ENCODE data around the gene EPHA5.

EPHA5 gene

DNA sequence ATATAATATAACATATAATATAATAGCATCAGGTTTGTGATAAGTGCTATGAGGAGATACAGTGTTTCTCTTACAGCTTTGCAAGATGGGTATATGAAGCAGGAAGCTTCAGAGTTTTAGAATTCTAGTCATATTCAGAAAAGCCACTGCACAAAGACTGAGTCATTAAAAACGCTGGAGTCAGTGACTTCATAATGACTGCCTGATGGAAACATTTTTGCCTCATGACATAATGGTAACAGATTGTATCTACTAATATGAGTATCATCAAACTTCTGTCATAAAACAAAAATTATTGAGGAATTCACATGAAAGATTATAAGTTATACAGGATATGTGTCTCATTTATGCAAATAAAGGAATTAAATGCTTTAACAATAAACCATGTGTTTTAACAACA, 46.8 kb downstream of the EPHA5 start:
- no peak for FAIRE-seq

DNA sequence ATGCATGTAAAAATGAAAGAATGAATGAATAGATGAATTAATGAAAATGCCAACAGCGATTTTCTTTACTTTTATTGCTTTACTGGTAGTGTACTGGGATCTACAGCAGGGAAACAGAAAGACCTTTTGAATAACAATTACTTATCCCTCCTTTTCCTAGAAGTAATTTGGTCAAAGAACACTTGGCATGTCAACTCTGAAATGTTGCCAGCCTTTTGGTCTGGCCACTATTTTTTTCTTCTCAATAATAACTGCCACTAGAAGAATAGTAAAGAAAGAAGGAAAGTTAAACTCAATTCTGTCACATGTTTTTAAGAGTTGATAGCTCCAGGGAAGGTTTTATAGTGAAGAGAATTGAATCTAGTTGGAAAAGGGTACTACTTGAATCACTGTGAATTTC, 52.9 kb downstream of the EPHA5 start:
- no peak for FAIRE-seq

DNA sequence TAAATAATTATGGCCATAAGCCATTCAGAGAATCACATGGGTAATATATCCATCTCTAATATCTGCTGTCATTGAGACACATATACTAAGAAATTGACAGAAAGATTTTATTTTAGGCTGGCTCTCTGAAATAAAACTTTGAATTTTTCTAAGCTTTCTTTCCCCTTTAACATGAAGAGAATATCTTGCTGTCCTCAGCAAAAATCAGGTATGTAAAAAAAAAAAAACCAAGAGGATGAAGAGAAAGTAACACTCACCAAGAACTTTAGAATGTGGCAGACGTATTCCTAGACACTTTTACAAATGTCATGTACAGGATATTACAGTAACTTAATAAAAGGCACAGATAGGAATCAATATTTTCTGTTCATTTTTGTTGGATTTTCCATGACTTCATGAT, 65.8 kb downstream of the EPHA5 start:
- no peak for FAIRE-seq

DNA sequence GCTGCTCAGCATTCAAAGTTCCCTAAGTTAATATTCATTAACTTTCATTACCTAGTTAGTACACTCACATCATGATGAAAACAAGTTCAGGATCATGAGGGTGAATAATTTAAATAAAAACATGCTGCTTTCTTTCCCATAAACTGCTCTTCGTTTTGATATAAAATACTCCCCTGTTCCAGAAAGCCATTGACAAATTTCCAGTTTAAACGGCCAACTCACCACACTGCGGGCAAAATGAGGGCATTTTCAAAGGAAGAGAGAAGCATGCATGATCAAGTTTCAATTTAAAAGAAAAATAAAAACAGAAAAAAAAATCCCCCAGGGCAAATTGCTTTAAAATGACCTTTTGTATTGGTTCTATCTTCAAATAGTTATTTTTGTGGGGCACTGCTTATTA, 69.6 kb downstream of the EPHA5 start:
- no peak for FAIRE-seq

DNA sequence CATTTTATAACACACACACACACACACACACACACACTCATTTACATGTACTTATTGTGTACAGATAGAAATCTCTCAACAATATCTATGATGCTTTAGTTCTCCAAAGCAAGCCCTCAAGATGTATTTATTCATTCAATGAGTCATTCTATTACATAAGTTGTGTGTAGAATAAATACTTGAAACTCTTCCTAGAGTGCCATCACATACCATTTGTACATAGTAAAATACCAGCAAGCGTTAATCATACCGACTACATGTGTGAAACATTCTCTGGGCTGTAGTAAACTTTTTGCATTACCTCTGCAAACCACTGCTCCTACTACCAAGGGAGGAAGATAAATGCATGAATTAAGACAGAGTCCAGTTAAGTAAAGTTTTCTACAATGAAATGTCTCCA, 70.9 kb downstream of the EPHA5 start:
- no peak for FAIRE-seq

DNA sequence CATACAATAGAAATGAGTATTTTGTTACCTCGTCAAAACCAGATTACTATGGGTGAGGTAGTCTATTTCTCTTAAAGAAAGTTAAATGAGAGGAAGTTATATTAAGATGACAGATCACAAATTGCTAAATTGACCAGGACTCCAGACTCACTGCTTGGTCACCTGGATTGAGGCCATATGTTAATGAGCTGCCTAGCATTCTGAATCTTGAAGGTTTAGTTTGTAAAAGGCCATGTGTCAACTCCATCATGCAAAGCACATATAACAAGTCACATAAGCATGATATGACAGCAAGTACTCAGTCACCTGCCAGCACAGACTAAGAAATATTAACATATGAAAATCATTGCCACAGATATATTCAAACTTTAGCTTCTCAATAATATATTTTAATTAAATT, 72.6 kb downstream of the EPHA5 start:
- no peak for FAIRE-seq

DNA sequence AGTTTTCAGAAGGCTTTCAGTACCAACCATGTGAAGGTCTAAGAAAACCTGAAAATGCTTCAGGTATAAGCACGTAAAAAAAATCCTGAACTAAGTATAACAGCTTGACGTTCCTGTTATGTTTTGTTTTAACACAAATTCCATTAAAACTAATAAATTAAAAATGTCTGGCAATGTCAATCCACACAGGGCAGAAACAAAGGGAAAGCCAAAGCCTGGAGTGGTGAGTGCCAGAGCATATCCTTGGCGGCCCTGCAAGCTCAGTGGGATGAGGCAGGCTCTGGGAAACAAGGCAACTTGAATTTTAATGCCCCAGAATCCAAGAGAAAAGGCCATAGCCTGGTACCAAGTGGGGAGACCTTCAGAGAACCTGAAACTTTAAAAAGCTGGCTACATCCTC, 78.2 kb downstream of the EPHA5 start:
- no peak for FAIRE-seq

DNA sequence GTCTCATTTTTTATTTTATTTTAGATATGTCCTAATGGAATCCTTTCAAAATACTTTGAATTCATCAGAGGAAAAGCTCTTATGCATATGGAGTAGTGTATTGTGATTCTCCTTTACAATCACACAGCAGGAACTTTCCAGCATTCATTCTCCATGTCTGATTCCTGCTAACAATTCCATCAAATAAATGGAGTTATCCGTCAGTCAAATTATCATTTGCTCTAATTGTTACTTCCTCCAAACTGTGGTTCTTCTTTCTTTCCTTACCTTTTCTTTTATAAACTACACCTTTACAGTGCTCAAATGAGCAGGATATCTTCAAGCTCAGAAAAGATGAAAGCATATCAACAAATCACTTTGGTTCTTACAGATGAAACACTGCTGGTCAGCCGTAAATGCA, 80.4 kb downstream of the EPHA5 start:
- FAIRE-seq = no peak

DNA sequence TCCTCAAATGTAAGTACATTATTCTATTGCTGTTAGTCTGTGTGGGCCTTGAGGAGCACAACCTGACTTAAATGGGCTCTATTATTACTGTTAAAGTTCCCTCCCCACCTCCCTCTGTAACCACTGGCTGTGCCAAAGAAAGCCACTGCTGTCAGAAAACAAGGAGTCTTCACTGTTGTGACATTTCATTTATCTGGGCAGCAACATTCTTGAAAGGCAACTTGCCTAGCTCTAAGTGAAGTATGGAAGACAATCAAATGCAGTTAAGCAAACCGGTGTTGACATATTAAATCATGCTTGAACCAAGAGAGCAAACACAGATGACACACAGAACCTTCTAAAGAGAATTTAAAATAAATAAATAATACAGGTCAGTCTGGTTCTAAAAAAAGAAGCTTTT, 81.0 kb downstream of the EPHA5 start:
- FAIRE-seq = no peak

DNA sequence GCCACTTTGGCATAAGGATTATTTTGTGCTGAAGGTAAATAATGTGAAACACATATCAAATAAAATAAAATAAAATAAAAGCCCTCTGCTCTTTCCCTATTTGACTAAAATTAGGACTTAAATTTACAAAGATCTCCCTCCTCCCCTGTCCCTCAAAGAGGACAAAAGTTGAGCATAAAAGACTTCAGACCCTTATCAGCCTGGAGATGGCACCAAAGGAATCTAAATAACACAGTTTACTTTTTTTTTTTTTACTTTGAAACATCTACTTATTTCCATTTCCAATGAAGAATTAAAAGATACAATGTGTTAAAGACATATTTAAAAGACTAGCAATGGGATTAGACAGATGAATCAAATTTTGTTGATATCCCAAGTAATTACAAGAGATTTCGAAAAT, 89.7 kb downstream of the EPHA5 start:
- FAIRE-seq = no peak

DNA sequence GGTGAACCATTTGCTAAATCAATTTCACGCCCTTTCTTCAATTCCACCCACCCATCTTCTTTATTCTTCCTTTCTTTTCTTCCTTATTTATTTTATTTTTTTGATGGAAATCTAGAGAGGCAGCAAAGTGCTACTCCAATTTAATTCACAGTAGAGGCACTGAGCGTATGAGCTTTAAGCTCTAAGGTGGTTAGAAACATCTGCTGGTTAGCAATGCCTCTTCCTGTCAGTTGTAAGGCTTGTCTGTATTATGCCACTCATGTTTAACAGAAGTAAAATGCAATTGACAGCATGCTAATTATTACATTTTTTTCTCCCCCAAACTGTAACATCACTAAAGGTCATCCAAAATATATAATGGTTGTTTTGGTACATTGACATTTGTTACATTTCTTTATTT, 103.8 kb downstream of the EPHA5 start:
- no peak for FAIRE-seq

DNA sequence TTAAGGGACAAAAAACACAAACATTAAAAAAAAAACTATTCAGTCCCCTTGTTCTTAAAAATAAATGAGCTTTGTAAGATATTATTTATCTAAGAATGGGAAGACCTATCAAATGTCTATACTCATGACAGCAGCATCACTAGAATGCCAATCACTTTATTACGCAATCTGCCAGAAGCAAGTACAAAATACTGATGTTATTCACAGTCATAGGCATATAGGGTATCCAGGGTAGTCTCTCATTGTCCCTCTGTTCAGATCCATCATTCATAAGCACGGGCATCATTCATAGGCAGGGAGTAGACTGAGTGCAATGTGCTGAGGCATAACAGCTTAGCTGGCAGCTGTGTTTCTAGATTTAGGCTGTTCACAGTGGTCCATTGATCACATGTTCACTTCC, 109.1 kb downstream of the EPHA5 start:
- no peak for FAIRE-seq

DNA sequence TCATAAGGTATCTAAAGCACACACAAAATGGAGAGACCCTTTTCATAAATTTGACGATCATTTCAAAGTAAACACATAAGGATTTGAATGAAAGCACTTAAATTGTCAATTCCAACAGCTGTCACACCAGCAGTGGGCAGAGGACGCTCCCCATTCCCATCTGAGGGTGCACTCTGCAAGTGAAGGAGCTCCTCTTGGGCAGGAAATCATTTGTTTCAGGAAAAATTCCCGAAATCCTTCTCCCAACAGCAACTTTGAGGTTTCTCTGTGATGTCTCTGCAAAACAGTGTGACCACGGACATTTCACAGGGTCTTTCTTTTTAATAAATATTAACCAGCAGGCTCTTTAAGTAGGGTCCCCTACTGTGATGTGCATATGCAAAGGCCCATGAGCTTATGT, 111.0 kb downstream of the EPHA5 start:
- no peak for FAIRE-seq

DNA sequence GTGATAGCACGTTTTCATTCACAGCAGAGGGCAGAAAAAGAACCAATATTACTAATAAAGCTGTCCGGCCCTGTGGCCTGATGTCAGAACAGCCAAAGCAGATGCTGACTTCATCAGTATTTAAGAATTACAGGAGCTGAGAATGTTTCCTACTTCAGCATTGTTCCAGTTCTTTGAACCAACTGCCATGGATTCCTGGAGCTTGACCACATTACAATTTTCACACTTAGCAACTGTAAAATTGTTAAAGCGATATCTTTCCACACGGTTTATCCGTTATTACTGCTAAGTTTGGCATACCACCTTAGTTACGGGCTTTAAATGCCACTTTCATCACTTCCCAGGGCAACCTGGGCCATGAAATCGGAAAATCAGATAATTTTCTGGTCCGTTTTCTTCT, 118.2 kb downstream of the EPHA5 start:
- no peak for FAIRE-seq

DNA sequence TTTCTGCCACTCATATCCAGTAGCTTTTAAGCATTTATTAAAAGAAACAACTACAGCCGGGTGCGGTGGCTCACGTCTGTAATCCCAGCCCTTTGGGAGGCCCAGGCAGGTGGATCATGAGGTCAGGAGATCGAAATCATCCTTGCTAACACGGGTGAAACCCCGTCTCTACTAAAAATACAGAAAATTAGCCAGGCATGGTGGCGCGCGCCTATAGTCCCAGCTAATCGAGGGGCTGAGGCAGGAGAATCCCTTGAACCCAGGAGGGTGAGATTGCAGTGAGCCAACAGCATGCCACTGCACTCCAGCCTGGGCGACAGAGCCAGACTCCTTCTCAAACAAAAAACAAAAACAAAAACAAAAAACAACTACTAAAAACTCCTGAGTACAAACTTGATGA, 119.8 kb downstream of the EPHA5 start:
- FAIRE-seq = no peak

DNA sequence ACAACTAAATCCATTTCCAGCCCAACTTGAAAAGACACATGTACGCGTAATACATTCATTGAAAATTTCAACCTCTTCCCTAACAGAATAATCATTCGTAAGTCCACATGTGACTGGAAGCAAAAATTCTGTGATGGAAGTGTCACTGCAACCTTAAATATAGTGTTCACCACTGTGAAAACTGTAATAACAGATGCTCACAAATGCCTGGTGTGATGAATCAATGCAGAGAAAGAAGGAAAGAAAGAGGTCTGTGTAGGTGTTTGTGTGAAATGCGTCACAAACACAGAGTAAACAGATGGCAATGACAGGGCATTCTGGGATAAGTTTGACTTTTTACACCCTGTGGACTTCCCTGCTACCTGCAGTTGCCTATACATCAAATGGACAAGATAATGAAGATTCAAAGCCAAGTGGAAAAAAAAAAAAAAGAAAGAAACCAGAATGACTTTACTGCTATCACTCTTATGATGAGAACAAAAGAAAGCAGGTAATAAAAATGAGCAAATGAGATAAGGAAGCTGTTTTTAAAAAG, 123.3 kb downstream of the EPHA5 start:
- no peak for FAIRE-seq

DNA sequence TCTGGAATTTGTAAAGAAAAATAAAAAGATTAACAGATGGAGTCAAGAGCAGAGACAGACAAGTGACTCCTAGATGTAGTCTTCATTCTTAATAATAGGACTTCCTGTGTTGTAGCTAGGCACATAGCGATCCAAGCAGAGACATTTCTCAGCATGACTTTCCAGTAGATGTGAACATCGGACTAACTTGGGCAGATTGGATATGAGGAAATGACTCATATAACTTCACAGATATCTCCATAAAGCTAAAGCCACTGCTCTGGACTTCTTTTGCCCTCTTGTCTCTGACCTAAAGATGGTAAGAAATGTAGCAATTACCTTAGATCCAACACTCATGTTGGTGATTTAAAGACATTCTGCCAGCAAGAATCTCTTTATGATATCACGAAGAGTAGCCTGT, 131.7 kb downstream of the EPHA5 start:
- no peak for FAIRE-seq

DNA sequence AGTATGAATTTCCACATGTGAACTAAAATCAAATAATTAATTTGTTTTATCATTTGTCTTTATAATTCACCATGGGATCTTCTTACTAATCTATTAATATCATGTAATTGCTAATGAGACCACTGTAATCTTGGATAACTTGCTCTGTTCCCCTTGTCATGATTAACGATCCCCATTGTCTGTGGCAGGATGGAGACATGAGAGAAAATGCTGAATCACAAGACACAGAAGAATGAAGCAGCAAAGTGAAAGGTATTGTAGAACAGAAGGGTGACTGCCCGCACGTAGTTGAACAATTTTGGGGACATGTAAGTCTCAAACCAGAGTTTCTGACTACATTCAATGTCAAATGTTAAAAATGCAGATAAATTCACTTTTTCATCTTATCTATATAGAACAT, 135.2 kb downstream of the EPHA5 start:
- no peak for FAIRE-seq

DNA sequence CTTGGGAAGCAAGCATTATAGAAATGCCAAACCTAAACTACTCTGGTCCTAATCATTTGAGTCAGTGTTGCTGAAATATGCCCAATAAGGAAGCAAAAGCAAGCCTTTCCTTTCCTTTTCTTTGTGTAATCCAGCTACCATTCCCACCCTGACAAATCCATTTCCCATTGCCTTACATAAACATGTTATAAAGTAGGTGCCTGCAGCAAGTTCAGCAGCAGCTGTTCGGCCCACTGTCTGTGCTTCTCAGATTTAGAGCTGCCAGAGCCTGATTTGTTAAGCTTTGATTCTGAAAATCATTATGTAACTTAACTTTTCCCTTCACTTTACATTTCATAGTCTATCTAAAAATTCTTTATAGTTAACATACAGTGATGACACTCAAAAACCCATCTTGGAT, 148.6 kb downstream of the EPHA5 start:
- FAIRE-seq = no peak

DNA sequence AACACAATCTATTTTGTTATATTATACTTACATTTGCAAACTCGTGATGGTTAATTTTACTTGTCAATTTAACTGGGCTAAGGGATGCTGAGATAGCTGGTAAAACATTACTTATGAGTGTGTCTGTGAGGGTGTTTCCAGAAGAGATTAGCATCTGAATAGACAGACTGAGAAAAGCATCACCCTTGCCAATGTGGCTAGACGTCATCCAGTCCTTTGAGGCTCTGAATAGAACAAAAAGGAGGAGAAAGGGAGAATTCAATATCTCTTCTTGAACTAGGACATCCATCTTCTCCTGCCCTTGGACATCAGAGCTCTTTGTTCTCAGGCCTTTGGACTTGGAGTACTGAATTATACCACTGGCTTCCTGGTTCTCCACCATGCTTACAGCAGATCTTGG, 154.6 kb downstream of the EPHA5 start:
- FAIRE-seq = no peak

DNA sequence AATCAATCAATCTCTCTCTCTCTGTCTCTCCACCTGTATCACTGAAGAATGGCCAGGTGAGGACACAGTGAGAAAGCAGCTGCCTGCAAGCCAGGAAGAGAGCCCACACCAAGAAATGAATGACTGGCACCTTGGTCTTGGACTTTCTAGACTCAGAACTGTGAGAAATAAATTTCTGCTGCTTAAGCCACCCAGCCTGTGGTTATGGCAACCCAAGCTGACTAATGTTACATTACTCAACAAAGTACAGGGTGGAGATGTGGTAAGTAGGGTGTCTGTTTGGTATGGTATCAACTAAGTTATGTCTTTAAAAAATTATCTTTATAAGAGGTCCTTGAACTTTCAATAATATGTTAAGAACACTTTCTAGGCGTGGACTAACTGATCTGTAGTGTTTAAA, 159.3 kb downstream of the EPHA5 start:
- FAIRE-seq = no peak

DNA sequence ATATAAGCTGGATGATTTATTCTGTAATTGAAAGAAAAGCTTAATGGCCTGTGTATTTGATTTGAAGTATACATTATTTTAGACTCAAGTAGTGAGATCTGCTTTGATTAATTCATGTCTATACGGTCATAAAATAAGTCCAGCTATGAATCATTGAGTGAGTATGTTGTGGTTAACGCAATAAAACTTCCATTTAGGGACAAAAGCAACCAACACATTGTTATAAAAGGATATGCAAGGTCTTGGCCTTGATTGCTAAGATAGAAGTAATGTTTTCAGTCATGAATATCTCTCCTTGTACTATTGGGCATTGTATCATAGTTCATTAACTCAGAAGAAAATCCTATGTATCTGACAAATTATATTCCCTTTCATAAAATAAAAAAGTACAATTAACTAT, 162.1 kb downstream of the EPHA5 start:
- no peak for FAIRE-seq

DNA sequence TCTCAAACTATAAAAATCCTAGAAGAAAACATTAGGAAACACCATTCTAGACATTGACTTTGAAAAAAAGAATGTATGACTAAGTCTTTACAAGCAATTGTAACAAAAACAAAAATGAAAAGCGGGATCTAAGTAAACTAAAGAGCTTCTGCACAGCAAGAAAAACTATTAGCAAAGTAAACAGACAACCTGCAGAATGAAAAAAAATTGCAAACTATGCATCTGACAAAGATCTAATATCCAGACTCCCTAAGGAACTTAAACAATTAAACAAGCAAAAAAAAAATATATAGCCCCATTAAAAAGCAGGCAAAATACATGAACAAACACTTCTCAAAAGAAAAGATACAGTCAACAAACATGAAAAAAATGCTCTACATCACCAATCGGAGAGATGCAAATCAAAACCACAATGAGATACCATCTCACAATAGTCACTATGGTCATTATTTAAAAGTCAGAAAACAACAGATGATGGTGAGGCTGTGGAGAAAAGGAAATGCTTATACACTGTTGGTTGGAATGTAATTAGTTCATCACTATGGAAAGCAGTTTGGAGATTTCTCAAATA, 168.1 kb downstream of the EPHA5 start:
- FAIRE-seq = peak; percentile 99

DNA sequence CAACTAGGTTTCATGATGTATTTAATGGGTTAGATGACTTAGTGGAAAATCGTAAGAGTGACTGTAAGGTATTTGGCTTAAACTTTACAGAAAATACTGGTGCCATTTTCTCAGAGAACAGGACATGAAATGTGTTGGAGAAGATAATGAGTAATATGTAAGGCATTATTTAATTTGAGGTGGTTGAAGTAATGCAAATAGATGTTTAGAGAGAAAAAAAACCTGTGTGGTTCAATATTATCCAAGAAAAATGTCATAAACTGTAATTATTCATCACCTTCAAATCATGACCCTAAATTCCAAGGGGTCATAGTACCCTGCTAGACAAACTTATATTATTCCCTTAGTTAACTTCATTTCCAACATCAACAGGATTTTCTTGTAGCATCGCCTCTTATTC, 171.7 kb downstream of the EPHA5 start:
- no peak for FAIRE-seq

DNA sequence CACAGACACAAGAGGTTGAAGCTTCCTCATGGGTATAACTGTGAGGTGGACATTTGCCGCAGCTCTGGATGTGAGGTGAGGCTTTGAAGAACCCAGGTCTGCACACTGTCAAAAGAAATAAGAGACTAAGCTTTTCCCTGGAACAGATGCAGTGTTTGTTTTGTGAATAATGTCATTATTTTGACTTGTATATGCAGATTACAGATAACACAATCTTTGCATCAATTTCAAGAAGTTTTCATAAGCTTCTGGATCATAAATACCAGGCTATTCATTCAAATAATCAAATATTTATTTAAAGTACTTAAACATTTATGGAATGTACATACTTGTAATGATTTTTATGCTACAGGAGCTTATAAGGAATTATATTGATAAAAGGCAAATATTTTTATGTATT, 174.8 kb downstream of the EPHA5 start:
- FAIRE-seq = no peak

DNA sequence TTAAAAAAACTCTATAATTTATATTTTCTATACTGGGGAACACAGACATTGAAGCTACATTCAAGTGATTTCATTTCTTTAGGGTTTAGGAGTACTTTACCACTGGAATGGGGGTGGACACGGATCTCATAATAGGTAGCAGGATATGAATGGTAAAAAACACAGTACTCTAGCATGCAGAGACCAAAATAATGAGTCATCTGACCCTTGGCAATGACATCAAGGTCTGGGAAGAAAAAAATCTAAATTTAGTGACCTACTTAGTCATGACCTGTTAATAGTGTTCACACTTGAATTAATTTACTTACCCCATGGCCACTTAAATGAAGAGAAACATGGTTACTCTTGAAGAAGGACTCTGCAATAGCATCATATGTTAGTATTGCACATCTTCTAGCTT, 187.9 kb downstream of the EPHA5 start:
- no peak for FAIRE-seq

All from endometrium (tissue), 2 donors.